Naive thymus-derived CD4-positive, alpha-beta T cell (primary cell): ENCODE results near the gene SPRR2B. TPM values are rescaled to one million over a fixed set of nuclear protein-coding genes. Genes with fewer than 3 reads are reported as not detected.

Experiments used
- ATAC-seq: fragments of 150-1000 bp; cut with Tn5 transposase; 2 replicates; pipeline ENCODE4 v1.10.0; 2021; ENCODE audit warnings: mild to moderate bottlenecking, moderate library complexity
- CTCF ChIA-PET: fragments of 350-600 bp; sonication (Branson Sonifier 250); formaldehyde crosslinking; loops from one replicate; lab custom pipeline; 2021; ENCODE audit warnings: antibody characterized with exemption; lab: Charles Lee
- POLR2A ChIA-PET: fragments of 350-600 bp; sonication (Branson Sonifier 250); formaldehyde crosslinking; loops from one replicate; lab custom pipeline; 2021; ENCODE audit warnings: antibody characterized with exemption, inconsistent platforms; lab: Charles Lee
- DNase-seq, 9 donors: peaks; one replicate each; pipeline versions ENCODE4 v3.0.0 to v3.0.0-alpha.2; 2020 to 2022; ENCODE audit warnings: mixed read lengths in 1 of 9
- H3K27ac ChIP-seq: one replicate; pipeline ENCODE4 v1.7.0; 2013; ENCODE audit warnings: mild to moderate bottlenecking, low read depth, low read length, moderate library complexity
- H3K27me3 ChIP-seq, 2 donors: one replicate each; pipeline ENCODE4 v1.7.0; 2013; ENCODE audit warnings: low read length in 2 of 2, mild to moderate bottlenecking in 2 of 2, moderate library complexity in 2 of 2; ENCODE audit not compliant: control insufficient read depth in 2 of 2, insufficient read depth in 2 of 2
- H3K36me3 ChIP-seq, 3 experiments: 1 replicate in 2 of 3; 2 replicates in 1 of 3; pipeline ENCODE4 v1.7.0; 2013; ENCODE audit warnings: low read length in 3 of 3, mild to moderate bottlenecking in 3 of 3, moderate library complexity in 1 of 3; ENCODE audit not compliant: insufficient read depth in 3 of 3, control insufficient read depth in 2 of 3
- H3K4me1 ChIP-seq, 2 donors: one replicate each; pipeline ENCODE4 v1.7.0; 2013; ENCODE audit warnings: low read length in 2 of 2, mild to moderate bottlenecking in 2 of 2, moderate library complexity in 1 of 2; ENCODE audit not compliant: control insufficient read depth in 2 of 2, insufficient read depth in 2 of 2
- H3K4me3 ChIP-seq: 2 replicates; pipeline ENCODE4 v1.7.0; 2013; ENCODE audit warnings: mild to moderate bottlenecking, low read length
- H3K9me3 ChIP-seq, 3 experiments: 1 replicate in 2 of 3; 2 replicates in 1 of 3; pipeline ENCODE4 v1.7.0; 2013; ENCODE audit warnings: low read length in 3 of 3; ENCODE audit not compliant: control insufficient read depth in 2 of 3
- H3K27ac Mint-ChIP-seq, 9 donors: one replicate each; pipeline ENCODE4 v1.8.0; 2020 to 2022; ENCODE audit warnings: mixed read lengths in 9 of 9, mild to moderate bottlenecking in 8 of 9, moderate library complexity in 5 of 9, inconsistent platforms in 2 of 9
- H3K27me3 Mint-ChIP-seq, 5 donors: one replicate each; pipeline ENCODE4 v1.8.0; 2021 to 2022; ENCODE audit warnings: mixed read lengths in 5 of 5, mild to moderate bottlenecking in 1 of 5
- H3K36me3 Mint-ChIP-seq, 5 donors: one replicate each; pipeline ENCODE4 v1.8.0; 2020 to 2022; ENCODE audit warnings: mixed read lengths in 5 of 5, mild to moderate bottlenecking in 3 of 5, inconsistent platforms in 1 of 5
- H3K4me1 Mint-ChIP-seq, 7 donors: one replicate each; pipeline ENCODE4 v1.8.0; 2020 to 2022; ENCODE audit warnings: mixed read lengths in 7 of 7, mild to moderate bottlenecking in 3 of 7, inconsistent platforms in 1 of 7
- H3K4me3 Mint-ChIP-seq, 10 donors: one replicate each; pipeline ENCODE4 v1.8.0; 2020 to 2022; ENCODE audit warnings: mild to moderate bottlenecking in 10 of 10, mixed read lengths in 10 of 10, moderate library complexity in 6 of 10, inconsistent platforms in 2 of 10
- H3K9me3 Mint-ChIP-seq, 11 donors: one replicate each; pipeline ENCODE4 v1.8.0; 2020 to 2022; ENCODE audit warnings: mixed read lengths in 11 of 11, mild to moderate bottlenecking in 4 of 11, inconsistent platforms in 1 of 11, moderate library complexity in 1 of 11
- intact Hi-C, 2 donors: fragments of 100-400 bp; cut with micrococcal nuclease; formaldehyde crosslinking; loops; one replicate each; pipeline ENCODE4 v1.15.1; 2023
- polyA plus RNA-seq, 2 donors: library from polyadenylated mRNA; unstranded; fragments of 300-500 nt; fragmentation: Illumina TruSeq; gene quantifications; one replicate each; pipeline ENCODE4 v1.2.3, GENCODE V29; 2021
- total RNA-seq, 6 experiments: library from RNA in 5 of 6; stranded (reverse) in 5 of 6; gene quantifications; 1 replicate in 5 of 6; 2 replicates in 1 of 6; pipeline ENCODE4 v1.2.3 and lab custom pipeline; 2021 to 2026

SPRR2B gene
- total and polyA plus RNA-seq, 7 experiments from 2014 or later = not detected

DNA sequence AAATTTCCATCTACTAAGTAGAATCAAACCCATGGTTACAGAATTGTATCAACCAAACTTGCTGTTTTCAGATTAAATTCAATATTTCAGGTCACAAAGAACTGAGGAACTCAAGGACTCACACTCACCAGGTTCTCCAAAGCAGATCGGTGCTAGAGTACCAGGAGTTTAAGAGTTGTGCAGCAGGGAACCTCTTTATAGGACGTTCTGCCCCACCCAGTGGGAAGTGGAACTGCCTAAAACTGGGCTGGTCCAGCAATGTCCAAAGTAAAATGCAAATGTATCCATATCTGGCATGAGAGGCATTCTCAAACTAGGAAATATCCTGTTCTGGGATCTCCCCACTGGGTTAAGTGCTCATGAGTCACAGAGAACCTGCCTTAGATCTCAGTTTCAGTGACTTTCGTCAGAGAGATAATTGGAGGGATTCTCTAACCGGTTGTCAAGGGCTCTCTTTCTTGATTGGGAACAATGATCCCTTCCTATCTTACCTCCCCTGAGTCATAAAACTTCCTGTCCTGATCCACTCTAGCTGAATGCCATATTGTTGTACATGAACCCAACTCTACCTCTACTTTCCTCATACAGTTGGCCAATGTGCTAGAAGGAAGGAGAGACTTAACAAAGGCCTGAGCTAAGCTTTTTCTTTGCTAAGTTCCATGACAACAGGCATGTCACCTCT, 30.3 kb downstream of the SPRR2B start, which contains the start of gene SPRR2D:
SPRR2D (minus strand) TSS at position 171 of the 682 bp plus-strand sequence. CDS start 774 bp downstream, outside the sequence.
- intact Hi-C loops = no loop called here
- Histone ChIP-seq H3K4me3 (no peak within 1 kb of the TSS), H3K27me3 (no peaks in the 10 kb centered on the region), H3K36me3 (no peaks in the 10 kb centered on the region), H3K4me1 (no peaks in the 10 kb centered on the region), H3K9me3 (no peaks in the 10 kb centered on the region), H3K27ac (no peak within 1 kb of the TSS)
- Mint-ChIP-seq H3K27me3 (peaks cover 24 to 61% (median 51%) of the 10 kb centered on the region in 5 donors), H3K4me1 (no peaks in the 10 kb centered on the region), H3K9me3 (peaks cover 0 to 4% (median 0%) of the 10 kb centered on the region in 11 donors), H3K4me3 (no peak within 1 kb of the TSS), H3K27ac (no peak within 1 kb of the TSS), H3K36me3 (no peaks in the 10 kb centered on the region)
- ChIA-PET CTCF (no interaction called here), POLR2A (no interaction called here)
- ATAC-seq (no peak), DNase-seq (no peak)

DNA sequence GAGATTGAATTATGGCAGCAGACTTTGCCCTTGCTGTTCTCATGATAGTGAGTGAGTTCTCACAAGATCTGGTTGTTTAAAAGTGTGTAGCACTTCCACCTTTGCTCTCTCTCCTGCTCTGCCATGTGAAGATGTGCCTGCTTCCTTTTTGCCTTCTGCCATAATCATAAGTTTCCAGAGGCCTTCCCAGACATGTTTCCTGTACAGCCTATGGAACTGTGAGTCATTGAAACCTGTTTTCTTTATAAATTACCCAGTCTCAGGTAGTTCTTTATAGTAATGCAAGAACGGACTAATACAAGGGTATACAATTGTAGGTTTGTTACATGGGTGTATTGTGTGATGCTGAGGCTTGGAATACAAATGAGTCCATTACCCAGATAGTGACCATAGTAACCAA, 36.2 kb downstream of the SPRR2B start:
- Mint-ChIP-seq H3K9me3 (peaks cover 0 to 4% (median 0%) of the 10 kb centered on the region in 11 donors), H3K27me3 (peaks cover 7 to 40% (median 38%) of the 10 kb centered on the region in 5 donors), H3K36me3 (no peaks in the 10 kb centered on the region), H3K4me1 (no peaks in the 10 kb centered on the region), H3K27ac (no peak overlapping the region), H3K4me3 (no peak overlapping the region)
- CTCF ChIA-PET = no interaction called here
- Histone ChIP-seq H3K4me3 (no peak overlapping the region), H3K27me3 (no peaks in the 10 kb centered on the region), H3K27ac (no peak overlapping the region), H3K9me3 (no peaks in the 10 kb centered on the region), H3K36me3 (no peaks in the 10 kb centered on the region), H3K4me1 (no peaks in the 10 kb centered on the region)
- no peak for ATAC-seq
- intact Hi-C loops = no loop called here
- POLR2A ChIA-PET = no interaction called here
- no peak for DNase-seq

DNA sequence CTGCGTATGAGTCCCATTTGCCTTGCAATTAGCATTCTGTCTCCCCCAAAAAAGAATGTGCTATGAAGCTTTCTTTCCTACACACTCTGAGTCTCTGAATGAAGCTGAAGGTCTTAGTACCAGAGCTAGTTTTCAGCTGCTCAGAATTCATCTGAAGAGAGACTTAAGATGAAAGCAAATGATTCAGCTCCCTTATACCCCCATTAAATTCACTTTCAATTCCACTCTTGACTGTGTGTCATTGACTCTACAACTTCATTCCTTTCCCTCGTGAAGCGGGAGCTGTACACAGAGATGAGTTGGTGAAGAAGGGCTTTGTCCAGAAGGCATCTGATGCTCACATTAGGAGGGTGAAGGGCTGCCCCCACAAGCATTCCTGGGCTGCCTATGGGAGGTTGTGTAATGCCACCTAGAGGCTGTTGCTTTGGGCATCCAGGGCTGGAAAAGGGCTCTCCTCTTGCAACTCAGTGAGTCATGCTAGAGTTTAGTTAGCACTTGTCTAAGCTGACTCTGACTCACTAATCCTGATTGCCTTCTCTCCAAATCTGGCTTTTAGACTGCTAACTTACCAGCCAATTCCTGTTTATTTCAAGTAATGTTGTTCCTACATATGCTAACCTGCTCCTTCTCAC, 38.6 kb downstream of the SPRR2B start:
- H3K27ac Mint-ChIP-seq = peak overlapping the region in 1 of 9 donors; percentile 17
- POLR2A ChIA-PET = no interaction called here
- Histone ChIP-seq H3K9me3 (no peaks in the 10 kb centered on the region), H3K27me3 (no peaks in the 10 kb centered on the region), H3K36me3 (no peaks in the 10 kb centered on the region), H3K4me1 (no peaks in the 10 kb centered on the region), H3K4me3 (no peak overlapping the region), H3K27ac (no peak overlapping the region)
- H3K27me3 Mint-ChIP-seq = peaks cover 2 to 35% (median 29%) of the 10 kb centered on the region in 5 donors
- no peak for DNase-seq
- H3K4me1 Mint-ChIP-seq = no peaks in the 10 kb centered on the region
- no peak for ATAC-seq
- H3K9me3 Mint-ChIP-seq = peaks cover 0 to 10% (median 1%) of the 10 kb centered on the region in 11 donors
- H3K36me3 Mint-ChIP-seq = no peaks in the 10 kb centered on the region
- no peak overlapping the region for H3K4me3 Mint-ChIP-seq
- intact Hi-C loops = no loop called here
- CTCF ChIA-PET = no interaction called here

- Histone ChIP-seq H3K4me1 (no peaks in the 10 kb centered on the region), H3K36me3 (no peaks in the 10 kb centered on the region), H3K4me3 (no peak overlapping the region), H3K27me3 (no peaks in the 10 kb centered on the region), H3K9me3 (no peaks in the 10 kb centered on the region), H3K27ac (no peak overlapping the region)
- Mint-ChIP-seq H3K4me1 (no peaks in the 10 kb centered on the region), H3K4me3 (no peak overlapping the region), H3K9me3 (peaks cover 0 to 10% (median 1%) of the 10 kb centered on the region in 11 donors), H3K27ac (no peak overlapping the region), H3K36me3 (no peaks in the 10 kb centered on the region), H3K27me3 (peaks cover 2 to 32% (median 22%) of the 10 kb centered on the region in 5 donors)
- POLR2A ChIA-PET = no interaction called here
- intact Hi-C loops = no loop called here
- CTCF ChIA-PET = no interaction called here
- no peak for DNase-seq
- no peak for ATAC-seq
These were observed 39.3 kb downstream of the SPRR2B start for GRCh38 chr1:153032073-153032472.

- DNase-seq (no peak), ATAC-seq (no peak)
- H3K9me3 ChIP-seq = no peaks in the 10 kb centered on the region
- H3K4me1 ChIP-seq = no peaks in the 10 kb centered on the region
- peaks cover 0 to 7% (median 0%) of the 10 kb centered on the region in 11 donors for H3K9me3 Mint-ChIP-seq
- H3K4me3 Mint-ChIP-seq = no peak within 1 kb of the TSS
- peaks cover 5 to 32% (median 22%) of the 10 kb centered on the region in 5 donors for H3K27me3 Mint-ChIP-seq
- ChIA-PET CTCF (no interaction called here), POLR2A (no interaction called here)
- H3K36me3 Mint-ChIP-seq = no peaks in the 10 kb centered on the region
- no peaks in the 10 kb centered on the region for H3K27me3 ChIP-seq
- H3K27ac ChIP-seq = no peak within 1 kb of the TSS
- no peaks in the 10 kb centered on the region for H3K4me1 Mint-ChIP-seq
- no peak within 1 kb of the TSS for H3K27ac Mint-ChIP-seq
- intact Hi-C loops = no loop called here
- H3K4me3 ChIP-seq = no peak within 1 kb of the TSS
- H3K36me3 ChIP-seq = no peaks in the 10 kb centered on the region
These were observed 40.5 kb downstream of the SPRR2B start, which contains the start of gene SPRR1B for GRCh38 chr1:153030895-153031294. Gene SPRR1B, plus strand, starts transcription at chr1:153031203. Its CDS starts 1,143 bp downstream, at chr1:153032346.

GRCh38 chr1:153028766-153029165, 42.6 kb downstream of the SPRR2B start:
- POLR2A ChIA-PET = no interaction called here
- intact Hi-C loops = no loop called here
- no peak overlapping the region for H3K27ac Mint-ChIP-seq
- no peaks in the 10 kb centered on the region for H3K36me3 Mint-ChIP-seq
- no peaks in the 10 kb centered on the region for H3K4me1 Mint-ChIP-seq
- Histone ChIP-seq H3K27ac (no peak overlapping the region), H3K36me3 (no peaks in the 10 kb centered on the region), H3K27me3 (no peaks in the 10 kb centered on the region), H3K4me3 (no peak overlapping the region), H3K9me3 (no peaks in the 10 kb centered on the region), H3K4me1 (no peaks in the 10 kb centered on the region)
- DNase-seq = no peak
- H3K27me3 Mint-ChIP-seq = peaks cover 3 to 31% (median 15%) of the 10 kb centered on the region in 5 donors
- no peak overlapping the region for H3K4me3 Mint-ChIP-seq
- H3K9me3 Mint-ChIP-seq = peaks cover 0 to 7% (median 0%) of the 10 kb centered on the region in 11 donors
- no peak for ATAC-seq
- CTCF ChIA-PET = no interaction called here
